ENCODE results near the gene ASPRV1. TPM values are rescaled to one million over a fixed set of nuclear protein-coding genes. Genes with fewer than 3 reads are reported as not detected.
A peak's percentile ranks its signal among the peaks of the same experiment; 100 is the strongest.

ASPRV1 gene
- polyA plus RNA-seq, 3 donors: 0.25 to 0.52 (median 0.27) TPM

DNA sequence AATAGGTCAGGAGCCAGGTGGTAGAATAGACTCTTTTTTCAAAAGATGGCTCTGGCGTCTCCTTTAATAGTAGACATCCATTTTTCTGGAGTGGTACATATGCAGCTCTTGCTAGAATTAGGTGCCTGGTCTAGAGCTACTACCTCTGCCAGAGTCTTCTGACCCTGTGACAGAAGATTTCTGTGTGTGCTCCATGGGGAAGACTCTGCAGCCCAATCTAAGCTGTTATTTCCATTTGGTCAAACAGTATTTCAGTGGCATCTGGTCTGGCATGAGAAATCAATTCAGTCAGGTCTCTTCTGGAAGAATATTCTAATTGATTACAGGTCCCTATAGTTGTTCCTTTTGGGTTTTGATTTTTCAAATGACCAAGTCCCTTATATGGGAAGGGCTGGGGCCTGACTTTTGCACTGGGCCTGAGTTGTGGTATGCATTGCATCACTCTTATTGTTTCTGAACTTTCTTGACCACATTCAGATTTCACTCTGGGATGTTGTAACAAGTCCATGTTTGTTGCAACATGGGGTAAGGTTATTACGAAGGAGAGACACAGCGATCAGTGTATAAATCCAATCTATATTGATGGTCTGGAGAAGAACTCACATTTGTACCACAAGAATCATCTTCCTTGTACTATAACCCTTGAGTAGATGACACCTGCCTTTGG is 34.4 kb downstream of the ASPRV1 start:
- H4K20me1 ChIP-seq (ENCODE audit: insufficient read depth, low read length): peaks cover 23% of the 10 kb centered on the region
- H3K9ac ChIP-seq (ENCODE audit: insufficient read depth, low read length, poor library complexity, severe bottlenecking): no peak overlapping the region
- H2AFZ ChIP-seq (ENCODE audit: insufficient read depth, low read depth, low read length, poor library complexity, severe bottlenecking): no peak overlapping the region
- H3K4me1 ChIP-seq (ENCODE audit: control insufficient read depth in 1 of 2, insufficient read depth in 2 of 2, low read length in 2 of 2): peaks cover 36 to 76% of the 10 kb centered on the region in 2 donors
- 0% methylated on average over 1 of the region's 3 CpGs for WGBS (ENCODE audit: insufficient coverage)
- H3K4me3 ChIP-seq (replicated peaks in 1 of 3; ENCODE audit: low read depth in 2 of 3, low read length in 3 of 3): peak overlapping the region in 1 of 3 experiments; percentile 50
- peak overlapping the region; percentile 77 to 92 (median 86) for H3K27ac Mint-ChIP-seq
- H3K4me1 Mint-ChIP-seq: peaks cover 76% of the 10 kb centered on the region
- peaks cover 0 to 4% (median 1%) of the 10 kb centered on the region in 7 donors for H3K9me3 Mint-ChIP-seq
- no peaks in the 10 kb centered on the region for H3K27me3 Mint-ChIP-seq (ENCODE audit: low read depth in 3 of 3)
- H3K36me3 Mint-ChIP-seq: peaks cover 70 to 89% of the 10 kb centered on the region in 2 donors
- peak overlapping the region; percentile 45 for H3K4me2 ChIP-seq (replicated peaks; ENCODE audit: extremely low read depth, low read length, poor library complexity, severe bottlenecking)
- H3K79me2 ChIP-seq (ENCODE audit: insufficient read depth, low read length): peaks cover 99% of the 10 kb centered on the region
- peak overlapping the region in 1 of 2 donors; percentile 42 for H3K4me3 Mint-ChIP-seq
- no peaks in the 10 kb centered on the region for H3K9me3 ChIP-seq (replicated peaks in 1 of 2; ENCODE audit: control insufficient read depth in 1 of 2, insufficient read depth in 1 of 2, low read length in 2 of 2)
- no peak for TF ChIP-seq CTCF (IDR thresholded peaks at IDR 0.05)
- H3K36me3 ChIP-seq (replicated peaks in 1 of 2; ENCODE audit: control insufficient read depth in 1 of 2, insufficient read depth in 2 of 2, low read length in 2 of 2): peaks cover 26 to 86% of the 10 kb centered on the region in 2 donors
- intact Hi-C loops (cut with micrococcal nuclease): loop anchor here in 1 of 2 donors (10.0 kb wide), 1 partner anchor 48 kb away; no protein-coding TSS in a partner anchor
- peak overlapping the region; percentile 33 to 82 for H3K27ac ChIP-seq (ENCODE audit: low read depth in 1 of 2, low read length in 2 of 2)
- peak; percentile 81 to 90 (median 89) for DNase-seq
- H3K27me3 ChIP-seq (ENCODE audit: control insufficient read depth in 2 of 2, insufficient read depth in 2 of 2, low read length in 2 of 2): no peaks in the 10 kb centered on the region

GRCh38 chr2:69923116-69923515 is 38.3 kb downstream of the ASPRV1 start:
- Histone ChIP-seq H3K27ac (ENCODE audit: low read depth in 1 of 2, low read length in 2 of 2) (no peak overlapping the region), H2AFZ (ENCODE audit: insufficient read depth, low read depth, low read length, poor library complexity, severe bottlenecking) (no peak overlapping the region), H3K4me1 (ENCODE audit: control insufficient read depth in 1 of 2, insufficient read depth in 2 of 2, low read length in 2 of 2) (peaks cover 26 to 55% of the 10 kb centered on the region in 2 donors), H3K9ac (ENCODE audit: insufficient read depth, low read length, poor library complexity, severe bottlenecking) (no peak overlapping the region), H3K27me3 (ENCODE audit: control insufficient read depth in 2 of 2, insufficient read depth in 2 of 2, low read length in 2 of 2) (no peaks in the 10 kb centered on the region), H3K36me3 (replicated peaks in 1 of 2; ENCODE audit: control insufficient read depth in 1 of 2, insufficient read depth in 2 of 2, low read length in 2 of 2) (peaks cover 48 to 92% of the 10 kb centered on the region in 2 donors), H4K20me1 (ENCODE audit: insufficient read depth, low read length) (peaks cover 17% of the 10 kb centered on the region), H3K4me3 (replicated peaks in 1 of 3; ENCODE audit: low read depth in 2 of 3, low read length in 3 of 3) (no peak overlapping the region), H3K9me3 (replicated peaks in 1 of 2; ENCODE audit: control insufficient read depth in 1 of 2, insufficient read depth in 1 of 2, low read length in 2 of 2) (no peaks in the 10 kb centered on the region), H3K79me2 (ENCODE audit: insufficient read depth, low read length) (peaks cover 99% of the 10 kb centered on the region), H3K4me2 (replicated peaks; ENCODE audit: extremely low read depth, low read length, poor library complexity, severe bottlenecking) (no peak overlapping the region)
- peaks cover 53% of the 10 kb centered on the region for H3K4me1 Mint-ChIP-seq
- H3K9me3 Mint-ChIP-seq: peaks cover 0 to 4% (median 0%) of the 10 kb centered on the region in 7 donors
- intact Hi-C loops (cut with micrococcal nuclease): loop anchor here in 1 of 2 donors (10.0 kb wide), 1 partner anchor 52 kb away; no protein-coding TSS in a partner anchor
- 93% methylated on average over 2 of the region's 3 CpGs for WGBS (ENCODE audit: insufficient coverage)
- H3K4me3 Mint-ChIP-seq: no peak overlapping the region
- H3K27ac Mint-ChIP-seq: peak overlapping the region in 3 of 7 donors; percentile 43 to 54 (median 48)
- H3K27me3 Mint-ChIP-seq (ENCODE audit: low read depth in 3 of 3): peaks cover 0 to 2% (median 0%) of the 10 kb centered on the region in 3 donors
- no peak for TF ChIP-seq CTCF (IDR thresholded peaks at IDR 0.05)
- peaks cover 72 to 89% of the 10 kb centered on the region in 2 donors for H3K36me3 Mint-ChIP-seq
- DNase-seq: no peak

Data from CD14-positive monocyte (primary cell).